ENCODE data around the gene SPOP.

DNA sequence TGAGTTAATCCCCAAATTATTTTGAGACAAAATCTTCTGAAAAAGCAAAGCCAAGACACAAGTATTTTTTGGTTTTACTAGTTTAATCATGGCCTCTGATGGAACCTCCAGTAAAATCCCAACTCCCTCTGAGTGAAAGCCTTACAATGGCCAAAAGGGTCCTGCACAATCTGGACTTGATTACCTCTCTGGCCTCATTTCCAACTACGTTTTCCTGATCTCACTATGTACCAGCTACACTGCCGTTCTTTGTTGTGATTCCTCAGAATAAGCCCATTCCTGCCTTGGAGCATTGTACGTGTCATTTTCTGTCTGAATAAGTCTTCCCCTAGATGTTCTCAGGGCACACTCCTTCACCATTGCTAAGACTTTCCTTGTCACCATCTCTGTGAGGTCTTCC is 37.3 kb downstream of the SPOP start:
- TF ChIP-seq, protein P1, sequence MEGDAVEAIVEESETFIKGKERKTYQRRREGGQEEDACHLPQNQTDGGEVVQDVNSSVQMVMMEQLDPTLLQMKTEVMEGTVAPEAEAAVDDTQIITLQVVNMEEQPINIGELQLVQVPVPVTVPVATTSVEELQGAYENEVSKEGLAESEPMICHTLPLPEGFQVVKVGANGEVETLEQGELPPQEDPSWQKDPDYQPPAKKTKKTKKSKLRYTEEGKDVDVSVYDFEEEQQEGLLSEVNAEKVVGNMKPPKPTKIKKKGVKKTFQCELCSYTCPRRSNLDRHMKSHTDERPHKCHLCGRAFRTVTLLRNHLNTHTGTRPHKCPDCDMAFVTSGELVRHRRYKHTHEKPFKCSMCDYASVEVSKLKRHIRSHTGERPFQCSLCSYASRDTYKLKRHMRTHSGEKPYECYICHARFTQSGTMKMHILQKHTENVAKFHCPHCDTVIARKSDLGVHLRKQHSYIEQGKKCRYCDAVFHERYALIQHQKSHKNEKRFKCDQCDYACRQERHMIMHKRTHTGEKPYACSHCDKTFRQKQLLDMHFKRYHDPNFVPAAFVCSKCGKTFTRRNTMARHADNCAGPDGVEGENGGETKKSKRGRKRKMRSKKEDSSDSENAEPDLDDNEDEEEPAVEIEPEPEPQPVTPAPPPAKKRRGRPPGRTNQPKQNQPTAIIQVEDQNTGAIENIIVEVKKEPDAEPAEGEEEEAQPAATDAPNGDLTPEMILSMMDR (IDR thresholded peaks at IDR 0.05): no peak
- TF ChIP-seq POLR2A (IDR thresholded peaks at IDR 0.05): no peak

Measured in ovary (tissue), 3 donors.